Measurements from ENCODE around the gene CSMD2. TPM values are rescaled to one million over a fixed set of nuclear protein-coding genes. Genes with fewer than 3 reads are reported as not detected.

The CSMD2 gene
- total and polyA plus RNA-seq, 4 experiments from 2014 or later, result not detected

GRCh38 chr1:33876970-33877650, 287.9 kb downstream of the CSMD2 start:
- Histone ChIP-seq H3K27me3 (ENCODE audit: insufficient read depth, low read length) (peaks cover 3% of the 10 kb centered on the region), H3K9me3 (ENCODE audit: control insufficient read depth in 1 of 2, low read length in 2 of 2) (no peaks in the 10 kb centered on the region), H3K4me1 (ENCODE audit: insufficient read depth, low read length) (no peaks in the 10 kb centered on the region), H3K36me3 (ENCODE audit: insufficient read depth, low read length) (no peaks in the 10 kb centered on the region), H3K4me3 (ENCODE audit: low read length in 2 of 2) (no peak overlapping the region), H3K27ac (ENCODE audit: low read depth, low read length) (no peak overlapping the region)
- Mint-ChIP-seq H3K9me3 (peaks cover 0 to 1% (median 0%) of the 10 kb centered on the region in 8 donors), H3K27ac (no peak overlapping the region), H3K36me3 (no peaks in the 10 kb centered on the region), H3K4me1 (no peaks in the 10 kb centered on the region), H3K4me3 (no peak overlapping the region), H3K27me3 (peaks cover 8 to 12% of the 10 kb centered on the region in 2 donors)
- intact Hi-C loops (cut with micrococcal nuclease), result no loop called here
- no peak for DNase-seq
- ChIA-PET CTCF (ENCODE audit: partially characterized antibody) (no interaction called here), POLR2A (ENCODE audit: partially characterized antibody) (no interaction called here)

- no peak overlapping the region for H3K4me3 Mint-ChIP-seq
- H3K4me3 ChIP-seq (ENCODE audit: low read length in 2 of 2), result no peak overlapping the region
- H3K36me3 Mint-ChIP-seq, result no peaks in the 10 kb centered on the region
- H3K4me1 ChIP-seq (ENCODE audit: insufficient read depth, low read length), result no peaks in the 10 kb centered on the region
- no peak for DNase-seq
- H3K9me3 Mint-ChIP-seq, result peaks cover 0 to 1% (median 0%) of the 10 kb centered on the region in 8 donors
- H3K27ac Mint-ChIP-seq, result no peak overlapping the region
- no peaks in the 10 kb centered on the region for H3K9me3 ChIP-seq (ENCODE audit: control insufficient read depth in 1 of 2, low read length in 2 of 2)
- intact Hi-C loops (cut with micrococcal nuclease), result no loop called here
- H3K4me1 Mint-ChIP-seq, result no peaks in the 10 kb centered on the region
- CTCF ChIA-PET (ENCODE audit: partially characterized antibody), result no interaction called here
- H3K27me3 ChIP-seq (ENCODE audit: insufficient read depth, low read length), result no peaks in the 10 kb centered on the region
- H3K27me3 Mint-ChIP-seq, result peaks cover 5 to 9% of the 10 kb centered on the region in 2 donors
- H3K36me3 ChIP-seq (ENCODE audit: insufficient read depth, low read length), result no peaks in the 10 kb centered on the region
- H3K27ac ChIP-seq (ENCODE audit: low read depth, low read length), result no peak overlapping the region
- POLR2A ChIA-PET (ENCODE audit: partially characterized antibody), result no interaction called here
Measured at GRCh38 chr1:33875862-33876261, 289.2 kb downstream of the CSMD2 start.

- no peak overlapping the region for H3K27ac Mint-ChIP-seq
- POLR2A ChIA-PET (ENCODE audit: partially characterized antibody), result no interaction called here
- CTCF ChIA-PET (ENCODE audit: partially characterized antibody), result no interaction called here
- intact Hi-C loops (cut with micrococcal nuclease), result no loop called here
- Histone ChIP-seq H3K36me3 (ENCODE audit: insufficient read depth, low read length) (no peaks in the 10 kb centered on the region), H3K27me3 (ENCODE audit: insufficient read depth, low read length) (no peaks in the 10 kb centered on the region), H3K9me3 (ENCODE audit: control insufficient read depth in 1 of 2, low read length in 2 of 2) (no peaks in the 10 kb centered on the region), H3K27ac (ENCODE audit: low read depth, low read length) (no peak overlapping the region), H3K4me1 (ENCODE audit: insufficient read depth, low read length) (no peaks in the 10 kb centered on the region), H3K4me3 (ENCODE audit: low read length in 2 of 2) (no peak overlapping the region)
- DNase-seq, result no peak
- H3K36me3 Mint-ChIP-seq, result no peaks in the 10 kb centered on the region
- no peaks in the 10 kb centered on the region for H3K4me1 Mint-ChIP-seq
- no peak overlapping the region for H3K4me3 Mint-ChIP-seq
- H3K27me3 Mint-ChIP-seq, result peaks cover 5 to 9% of the 10 kb centered on the region in 2 donors
- H3K9me3 Mint-ChIP-seq, result peaks cover 0 to 1% (median 0%) of the 10 kb centered on the region in 8 donors
Measured at GRCh38 chr1:33874636-33875035, 290.4 kb downstream of the CSMD2 start.

DNA sequence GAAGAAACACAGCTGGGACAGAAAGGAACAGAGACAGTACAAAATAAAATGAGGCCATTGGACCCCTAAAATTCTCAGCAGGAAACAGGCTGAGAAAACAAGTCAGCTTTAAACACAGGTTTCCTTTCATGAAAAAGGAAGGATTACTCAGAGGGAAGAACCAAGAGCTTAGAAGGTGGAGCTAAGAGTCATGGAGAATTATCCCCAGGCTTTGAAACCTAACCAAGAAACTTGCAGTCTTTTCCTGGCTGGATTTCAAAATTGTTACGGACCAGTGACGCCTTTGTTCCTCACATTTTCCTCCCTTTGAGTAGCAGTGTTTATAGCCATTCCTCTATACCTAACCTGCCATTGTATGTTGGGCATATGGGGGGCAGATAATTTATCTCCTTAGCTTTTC, 292.3 kb downstream of the CSMD2 start:
- Histone ChIP-seq H3K27ac (ENCODE audit: low read depth, low read length) (no peak overlapping the region), H3K4me3 (ENCODE audit: low read length in 2 of 2) (no peak overlapping the region), H3K4me1 (ENCODE audit: insufficient read depth, low read length) (no peaks in the 10 kb centered on the region), H3K36me3 (ENCODE audit: insufficient read depth, low read length) (no peaks in the 10 kb centered on the region), H3K9me3 (ENCODE audit: control insufficient read depth in 1 of 2, low read length in 2 of 2) (no peaks in the 10 kb centered on the region), H3K27me3 (ENCODE audit: insufficient read depth, low read length) (no peaks in the 10 kb centered on the region)
- POLR2A ChIA-PET (ENCODE audit: partially characterized antibody), result interaction anchor here (0.6 kb wide), 1 partner anchor 14 kb away, joined by 4 read pairs; no protein-coding TSS in a partner anchor
- intact Hi-C loops (cut with micrococcal nuclease), result no loop called here
- DNase-seq, result no peak
- no peaks in the 10 kb centered on the region for H3K4me1 Mint-ChIP-seq
- CTCF ChIA-PET (ENCODE audit: partially characterized antibody), result interaction anchor here (0.7 kb wide), 1 partner anchor 10 kb away, joined by 3 read pairs; no protein-coding TSS in a partner anchor
- H3K36me3 Mint-ChIP-seq, result no peaks in the 10 kb centered on the region
- H3K27me3 Mint-ChIP-seq, result peaks cover 7 to 9% of the 10 kb centered on the region in 2 donors
- H3K9me3 Mint-ChIP-seq, result peaks cover 0 to 2% (median 0%) of the 10 kb centered on the region in 8 donors
- no peak overlapping the region for H3K27ac Mint-ChIP-seq
- no peak overlapping the region for H3K4me3 Mint-ChIP-seq

DNA sequence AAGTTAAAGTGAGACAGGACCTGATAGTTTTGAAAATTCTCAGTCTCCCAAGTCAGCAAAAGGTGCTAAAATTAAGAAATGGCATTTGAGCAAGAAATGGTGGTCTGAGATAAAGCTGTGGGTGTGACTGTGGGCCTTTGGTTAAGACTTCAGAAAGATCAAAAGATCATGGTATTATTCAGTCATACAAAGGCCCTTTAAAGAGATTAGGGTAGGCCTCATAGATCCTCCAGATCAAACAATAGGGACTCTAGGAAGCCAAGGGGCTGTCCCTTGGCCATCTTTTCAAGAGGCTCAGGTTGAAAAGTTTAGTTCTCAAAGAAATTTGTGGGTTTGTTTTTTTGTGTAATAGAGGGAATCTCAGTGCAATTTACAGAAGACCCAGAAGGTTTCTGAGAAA, 292.8 kb downstream of the CSMD2 start:
- no peaks in the 10 kb centered on the region for H3K4me1 Mint-ChIP-seq
- H3K9me3 ChIP-seq (ENCODE audit: control insufficient read depth in 1 of 2, low read length in 2 of 2), result no peaks in the 10 kb centered on the region
- ChIA-PET POLR2A (ENCODE audit: partially characterized antibody) (interaction anchor here (0.6 kb wide), 1 partner anchor 15 kb away, joined by 4 read pairs; no protein-coding TSS in a partner anchor), CTCF (ENCODE audit: partially characterized antibody) (interaction anchor here (0.7 kb wide), 1 partner anchor 10 kb away, joined by 3 read pairs; no protein-coding TSS in a partner anchor)
- no peak overlapping the region for H3K4me3 ChIP-seq (ENCODE audit: low read length in 2 of 2)
- no peaks in the 10 kb centered on the region for H3K4me1 ChIP-seq (ENCODE audit: insufficient read depth, low read length)
- peaks cover 7 to 8% of the 10 kb centered on the region in 2 donors for H3K27me3 Mint-ChIP-seq
- no peak overlapping the region for H3K27ac Mint-ChIP-seq
- no peak for DNase-seq
- H3K9me3 Mint-ChIP-seq, result peaks cover 0 to 2% (median 0%) of the 10 kb centered on the region in 8 donors
- H3K4me3 Mint-ChIP-seq, result no peak overlapping the region
- intact Hi-C loops (cut with micrococcal nuclease), result no loop called here
- no peaks in the 10 kb centered on the region for H3K36me3 Mint-ChIP-seq
- H3K36me3 ChIP-seq (ENCODE audit: insufficient read depth, low read length), result no peaks in the 10 kb centered on the region
- no peak overlapping the region for H3K27ac ChIP-seq (ENCODE audit: low read depth, low read length)
- H3K27me3 ChIP-seq (ENCODE audit: insufficient read depth, low read length), result no peaks in the 10 kb centered on the region

- Histone ChIP-seq H3K9me3 (ENCODE audit: control insufficient read depth in 1 of 2, low read length in 2 of 2) (no peaks in the 10 kb centered on the region), H3K27ac (ENCODE audit: low read depth, low read length) (no peak overlapping the region), H3K27me3 (ENCODE audit: insufficient read depth, low read length) (no peaks in the 10 kb centered on the region), H3K4me3 (ENCODE audit: low read length in 2 of 2) (no peak overlapping the region), H3K36me3 (ENCODE audit: insufficient read depth, low read length) (no peaks in the 10 kb centered on the region), H3K4me1 (ENCODE audit: insufficient read depth, low read length) (no peaks in the 10 kb centered on the region)
- no peak for DNase-seq
- Mint-ChIP-seq H3K4me3 (no peak overlapping the region), H3K27ac (no peak overlapping the region), H3K27me3 (peaks cover 9 to 15% of the 10 kb centered on the region in 2 donors), H3K9me3 (peaks cover 0 to 2% (median 0%) of the 10 kb centered on the region in 8 donors), H3K36me3 (no peaks in the 10 kb centered on the region), H3K4me1 (no peaks in the 10 kb centered on the region)
- ChIA-PET POLR2A (ENCODE audit: partially characterized antibody) (no interaction called here), CTCF (ENCODE audit: partially characterized antibody) (no interaction called here)
- intact Hi-C loops (cut with micrococcal nuclease), result no loop called here
Measured at GRCh38 chr1:33867684-33868083, 297.3 kb downstream of the CSMD2 start.

DNA sequence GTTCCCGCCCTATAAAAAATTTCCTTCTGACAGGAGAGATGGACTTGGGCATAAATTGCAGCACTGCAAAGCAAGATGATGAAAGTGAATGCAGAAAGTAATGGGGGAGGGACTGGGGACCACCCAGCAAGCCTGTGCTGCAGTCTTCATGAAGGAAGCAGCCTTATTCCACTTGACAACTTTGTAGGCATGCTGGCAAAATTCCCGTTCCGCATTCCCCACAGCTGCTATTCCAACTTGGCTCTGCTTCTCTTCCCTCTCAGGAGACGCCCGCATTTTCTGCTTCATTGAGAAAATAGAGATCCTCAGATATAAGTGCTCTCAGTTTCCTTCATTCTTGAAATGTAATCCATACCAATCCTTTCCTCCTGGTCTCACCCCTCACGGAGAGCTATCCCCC, 298.7 kb downstream of the CSMD2 start:
- no peak overlapping the region for H3K4me3 Mint-ChIP-seq
- intact Hi-C loops (cut with micrococcal nuclease), result no loop called here
- no peak for DNase-seq
- H3K27ac Mint-ChIP-seq, result no peak overlapping the region
- H3K27me3 ChIP-seq (ENCODE audit: insufficient read depth, low read length), result no peaks in the 10 kb centered on the region
- no peaks in the 10 kb centered on the region for H3K9me3 ChIP-seq (ENCODE audit: control insufficient read depth in 1 of 2, low read length in 2 of 2)
- no peak overlapping the region for H3K27ac ChIP-seq (ENCODE audit: low read depth, low read length)
- H3K27me3 Mint-ChIP-seq, result peaks cover 9 to 16% of the 10 kb centered on the region in 2 donors
- H3K4me1 Mint-ChIP-seq, result no peaks in the 10 kb centered on the region
- H3K36me3 Mint-ChIP-seq, result no peaks in the 10 kb centered on the region
- CTCF ChIA-PET (ENCODE audit: partially characterized antibody), result no interaction called here
- peaks cover 0 to 2% (median 0%) of the 10 kb centered on the region in 8 donors for H3K9me3 Mint-ChIP-seq
- no peaks in the 10 kb centered on the region for H3K36me3 ChIP-seq (ENCODE audit: insufficient read depth, low read length)
- H3K4me3 ChIP-seq (ENCODE audit: low read length in 2 of 2), result no peak overlapping the region
- no peaks in the 10 kb centered on the region for H3K4me1 ChIP-seq (ENCODE audit: insufficient read depth, low read length)
- POLR2A ChIA-PET (ENCODE audit: partially characterized antibody), result no interaction called here
